Esophagus muscularis mucosa (tissue), 4 donors: ENCODE data around the gene LRP8. TPM values are rescaled to one million over a fixed set of nuclear protein-coding genes. Genes with fewer than 3 reads are reported as not detected.
"Not testable (repeated sequence)": the region's sequence is repeated elsewhere in the genome, so short reads cannot be mapped to it uniquely, and the experiment has no call there.

ENCODE experiments used
- DNase-seq: peaks from one replicate; pipeline ENCODE4 v3.0.0-alpha.2; 2017; ENCODE audit errors: extremely low spot score
- H3K27ac ChIP-seq, 4 donors: fragments of 200-600 bp; sonication (generic); replicated peaks in 1 of 4; 1 replicate in 3 of 4; 2 replicates in 1 of 4; pipeline ENCODE4 v1.5.1; 2016 to 2019; ENCODE audit warnings: mild to moderate bottlenecking in 1 of 4
- H3K27me3 ChIP-seq, 4 donors: fragments of 200-600 bp; sonication (generic); one replicate each; pipeline versions ENCODE4 v1.5.1 to v1.6.0; 2016 to 2019
- H3K36me3 ChIP-seq, 4 donors: fragments of 200-600 bp; sonication (generic); one replicate each; pipeline ENCODE4 v1.5.1; 2016 to 2019
- H3K4me1 ChIP-seq, 4 donors: fragments of 200-600 bp; sonication (generic); one replicate each; pipeline ENCODE4 v1.5.1; 2016 to 2019
- H3K4me3 ChIP-seq, 4 donors: fragments of 200-600 bp; sonication (generic); 1 replicate in 2 of 4; 2 replicates in 2 of 4; pipeline ENCODE4 v1.5.1; 2016 to 2019; ENCODE audit warnings: mild to moderate bottlenecking in 4 of 4, moderate library complexity in 1 of 4
- H3K9me3 ChIP-seq, 4 donors: fragments of 200-600 bp; sonication (generic); 1 replicate in 3 of 4; 2 replicates in 1 of 4; pipeline ENCODE4 v1.5.1; 2016 to 2019
- EP300 ChIP-seq: sonication (generic); formaldehyde crosslinking; IDR thresholded peaks from one replicate; pipeline ENCODE4 v1.6.1; 2017; ENCODE audit warnings: antibody characterized with exemption
- POLR2A ChIP-seq: fragments of 450-650 bp; IDR thresholded peaks from one replicate; pipeline ENCODE4 v1.6.1; 2017; ENCODE audit warnings: antibody characterized with exemption, moderate library complexity, mild to moderate bottlenecking, low read depth
- POLR2AphosphoS5 ChIP-seq, 2 donors: sonication (generic); formaldehyde crosslinking; IDR thresholded peaks; one replicate each; pipeline ENCODE4 v1.6.1; 2017; ENCODE audit warnings: antibody characterized with exemption in 2 of 2
- WGBS: methylation state at CpG from one replicate; pipeline ENCODE4 v1.1.5; 2018; 5-methylcytosine and 5-hydroxymethylcytosine counted together
- intact Hi-C: fragments of 100-400 bp; cut with DNase I; formaldehyde crosslinking; loops from one replicate; pipeline ENCODE4 v1.15.1; 2023
- total RNA-seq, 4 donors: library from RNA; depleted of rRNA; stranded (reverse); fragments of >200 nt; gene quantifications; one replicate each; pipeline versions ENCODE4 v1.1.0 to v1.2.1, GENCODE V29; 2016
- TF ChIP-seq, protein P1 (sequence below), 3 experiments: fragments of 200-600 bp in 2 of 3; fragments of 450-650 bp in 1 of 3; sonication (generic) in 2 of 3; IDR thresholded peaks; one replicate each; pipeline ENCODE4 v1.5.1; 2017 to 2019; ENCODE audit warnings: antibody characterized with exemption in 3 of 3, mild to moderate bottlenecking in 2 of 3, moderate library complexity in 1 of 3

Gene LRP8
- total RNA-seq, 4 donors from 2014 or later: 0.83 to 6.0 (median 1.9) TPM

- Histone ChIP-seq H3K36me3 (peaks cover 50 to 100% (median 90%) of the 10 kb centered on the region in 4 donors), H3K9me3 (peaks cover 0 to 4% (median 0%) of the 10 kb centered on the region in 4 donors), H3K27ac (no peak overlapping the region), H3K4me3 (no peak overlapping the region), H3K27me3 (no peaks in the 10 kb centered on the region), H3K4me1 (no peaks in the 10 kb centered on the region)
- 94% methylated on average over 11 of the region's 11 CpGs for WGBS
- intact Hi-C loops: no loop called here
- TF ChIP-seq POLR2A (no peak), POLR2AphosphoS5 (IDR thresholded peaks at IDR 0.05) (no peak), EP300 (no peak)
- TF ChIP-seq, protein P1, sequence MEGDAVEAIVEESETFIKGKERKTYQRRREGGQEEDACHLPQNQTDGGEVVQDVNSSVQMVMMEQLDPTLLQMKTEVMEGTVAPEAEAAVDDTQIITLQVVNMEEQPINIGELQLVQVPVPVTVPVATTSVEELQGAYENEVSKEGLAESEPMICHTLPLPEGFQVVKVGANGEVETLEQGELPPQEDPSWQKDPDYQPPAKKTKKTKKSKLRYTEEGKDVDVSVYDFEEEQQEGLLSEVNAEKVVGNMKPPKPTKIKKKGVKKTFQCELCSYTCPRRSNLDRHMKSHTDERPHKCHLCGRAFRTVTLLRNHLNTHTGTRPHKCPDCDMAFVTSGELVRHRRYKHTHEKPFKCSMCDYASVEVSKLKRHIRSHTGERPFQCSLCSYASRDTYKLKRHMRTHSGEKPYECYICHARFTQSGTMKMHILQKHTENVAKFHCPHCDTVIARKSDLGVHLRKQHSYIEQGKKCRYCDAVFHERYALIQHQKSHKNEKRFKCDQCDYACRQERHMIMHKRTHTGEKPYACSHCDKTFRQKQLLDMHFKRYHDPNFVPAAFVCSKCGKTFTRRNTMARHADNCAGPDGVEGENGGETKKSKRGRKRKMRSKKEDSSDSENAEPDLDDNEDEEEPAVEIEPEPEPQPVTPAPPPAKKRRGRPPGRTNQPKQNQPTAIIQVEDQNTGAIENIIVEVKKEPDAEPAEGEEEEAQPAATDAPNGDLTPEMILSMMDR (IDR thresholded peaks at IDR 0.05): no peak
- DNase-seq: no peak
These were observed 116.9 kb downstream of the LRP8 start for GRCh38 chr1:53210954-53211353.

DNA sequence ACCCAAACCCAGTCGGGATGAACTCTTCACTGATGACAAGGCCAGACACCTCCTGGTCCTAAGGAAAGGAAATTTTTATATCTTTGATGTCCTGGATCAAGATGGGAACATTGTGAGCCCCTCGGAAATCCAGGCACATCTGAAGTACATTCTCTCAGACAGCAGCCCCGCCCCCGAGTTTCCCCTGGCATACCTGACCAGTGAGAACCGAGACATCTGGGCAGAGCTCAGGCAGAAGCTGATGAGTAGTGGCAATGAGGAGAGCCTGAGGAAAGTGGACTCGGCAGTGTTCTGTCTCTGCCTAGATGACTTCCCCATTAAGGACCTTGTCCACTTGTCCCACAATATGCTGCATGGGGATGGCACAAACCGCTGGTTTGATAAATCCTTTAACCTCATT, 117.5 kb downstream of the LRP8 start:
- H3K4me1 ChIP-seq: no peaks in the 10 kb centered on the region
- peaks cover 0 to 4% (median 0%) of the 10 kb centered on the region in 4 donors for H3K9me3 ChIP-seq
- intact Hi-C loops: no loop called here
- H3K27me3 ChIP-seq: no peaks in the 10 kb centered on the region
- no peak for DNase-seq
- no peak for TF ChIP-seq EP300
- H3K27ac ChIP-seq: no peak overlapping the region
- peaks cover 52 to 100% (median 87%) of the 10 kb centered on the region in 4 donors for H3K36me3 ChIP-seq
- whole genome bisulfite sequencing: 95% methylated on average over 7 of the region's 7 CpGs
- no peak overlapping the region for H3K4me3 ChIP-seq

GRCh38 chr1:53207726-53208125, 120.1 kb downstream of the LRP8 start:
- peaks cover 0 to 4% (median 0%) of the 10 kb centered on the region in 4 donors for H3K9me3 ChIP-seq
- intact Hi-C loops: no loop called here
- no peaks in the 10 kb centered on the region for H3K27me3 ChIP-seq
- WGBS: 88% methylated on average over 1 of the region's 1 CpG
- H3K36me3 ChIP-seq: peaks cover 46 to 100% (median 76%) of the 10 kb centered on the region in 4 donors
- H3K27ac ChIP-seq: no peak overlapping the region
- H3K4me1 ChIP-seq: no peaks in the 10 kb centered on the region
- no peak for DNase-seq
- TF ChIP-seq EP300 (no peak), POLR2AphosphoS5 (IDR thresholded peaks at IDR 0.05) (no peak)
- no peak overlapping the region for H3K4me3 ChIP-seq

DNA sequence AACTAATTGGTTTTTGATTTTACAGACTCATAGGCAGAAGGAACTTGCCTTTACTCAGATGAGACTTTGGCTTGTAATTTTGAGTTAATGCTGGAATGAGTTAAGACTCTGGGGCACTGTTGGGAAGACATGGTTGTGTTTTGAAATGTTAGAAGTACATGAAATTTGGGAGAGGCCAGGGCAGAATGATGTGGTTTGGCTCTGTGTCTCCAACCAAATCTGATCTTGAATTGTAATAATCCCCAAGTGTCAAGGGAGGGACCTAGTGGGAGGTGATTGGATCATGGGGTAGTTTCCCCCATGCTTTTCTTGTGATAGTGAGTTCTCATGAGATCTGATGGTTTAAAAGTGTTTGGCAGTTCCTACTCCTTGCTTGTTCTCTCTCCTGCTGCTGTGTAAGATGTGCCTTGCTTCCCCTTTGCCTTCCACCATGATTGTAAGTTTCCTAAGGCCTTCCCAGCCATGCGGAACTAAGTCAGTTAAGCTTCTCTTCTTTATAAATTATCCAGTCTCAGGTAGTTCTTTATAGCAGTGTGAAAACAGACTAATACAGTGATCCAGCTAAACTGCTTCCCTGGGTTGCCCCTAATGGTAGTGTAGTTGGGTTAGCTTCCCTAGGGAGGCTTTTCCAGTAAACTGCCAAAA, 121.0 kb downstream of the LRP8 start:
- no peaks in the 10 kb centered on the region for H3K27me3 ChIP-seq
- no peak for TF ChIP-seq POLR2A
- no peak for TF ChIP-seq POLR2AphosphoS5 (IDR thresholded peaks at IDR 0.05)
- TF ChIP-seq EP300: no peak
- TF ChIP-seq, protein P1 (IDR thresholded peaks at IDR 0.05): no peak
- 50% methylated on average over 1 of the region's 1 CpG for whole genome bisulfite sequencing
- no peak overlapping the region for H3K27ac ChIP-seq
- H3K9me3 ChIP-seq: peaks cover 0 to 4% (median 0%) of the 10 kb centered on the region in 4 donors
- no peak overlapping the region for H3K4me3 ChIP-seq
- DNase-seq: no peak
- intact Hi-C loops: no loop called here
- no peaks in the 10 kb centered on the region for H3K4me1 ChIP-seq
- H3K36me3 ChIP-seq: peaks cover 46 to 100% (median 77%) of the 10 kb centered on the region in 4 donors

GRCh38 chr1:53206083-53206685, 121.7 kb downstream of the LRP8 start:
- H3K9me3 ChIP-seq, intact Hi-C loops, H3K27ac ChIP-seq, H3K4me1 ChIP-seq, DNase-seq, H3K4me3 ChIP-seq, H3K27me3 ChIP-seq: not testable (repeated sequence)
- peaks cover 45 to 100% (median 74%) of the 10 kb centered on the region in 4 donors for H3K36me3 ChIP-seq
- WGBS: 100% methylated on average over 2 of the region's 3 CpGs

DNA sequence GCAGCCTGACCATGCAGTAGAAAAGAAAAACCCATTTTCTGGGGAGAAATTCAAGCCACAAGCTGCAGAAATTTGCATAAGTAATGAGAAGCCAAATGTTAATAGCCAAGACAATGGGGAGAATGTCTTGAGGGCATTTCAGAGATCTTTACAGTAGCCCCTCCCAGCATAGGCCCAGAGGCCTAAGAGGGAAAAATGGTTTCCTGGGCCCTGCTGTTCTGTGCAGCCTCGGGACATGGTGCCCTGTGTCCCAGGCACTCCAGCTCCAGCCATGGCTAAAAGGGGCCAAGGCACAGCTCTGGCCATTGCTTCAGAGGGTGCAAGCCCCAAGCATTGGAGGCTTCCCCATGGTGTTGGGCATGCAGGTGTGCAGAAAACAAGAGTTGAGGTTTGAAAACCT, 122.4 kb downstream of the LRP8 start:
- H3K27me3 ChIP-seq, intact Hi-C loops, H3K4me3 ChIP-seq, DNase-seq, H3K4me1 ChIP-seq, H3K27ac ChIP-seq, H3K9me3 ChIP-seq: not testable (repeated sequence)
- WGBS: 100% methylated on average over 1 of the region's 1 CpG
- peaks cover 38 to 100% (median 73%) of the 10 kb centered on the region in 4 donors for H3K36me3 ChIP-seq
